Parathyroid adenoma (tissue), 2 donors: ENCODE measurements around the gene LHFPL4.

Experiments
- H2AFZ ChIP-seq: fragments of 300-600 bp; sonication (generic); one replicate; pipeline ENCODE4 v1.7.0; 2017; ENCODE audit warnings: antibody characterized with exemption, mild to moderate bottlenecking
- H3K27ac ChIP-seq: fragments of 300-600 bp; sonication (generic); one replicate; pipeline ENCODE4 v1.7.0; 2017
- H3K27me3 ChIP-seq: fragments of 300-600 bp; sonication (generic); one replicate; pipeline ENCODE4 v1.7.0; 2017; ENCODE audit warnings: low read length; ENCODE audit not compliant: control insufficient read depth, insufficient read depth
- H3K36me3 ChIP-seq: fragments of 300-600 bp; sonication (generic); one replicate; pipeline ENCODE4 v1.7.0; 2017; ENCODE audit warnings: low read length; ENCODE audit not compliant: control insufficient read depth, insufficient read depth
- H3K4me1 ChIP-seq: fragments of 300-600 bp; sonication (generic); one replicate; pipeline ENCODE4 v1.7.0; 2017; ENCODE audit warnings: control low read depth
- H3K4me2 ChIP-seq: fragments of 300-600 bp; sonication (generic); one replicate; pipeline ENCODE4 v1.7.0; 2017; ENCODE audit warnings: low read length
- H3K4me3 ChIP-seq: fragments of 300-600 bp; sonication (generic); one replicate; pipeline ENCODE4 v1.7.0; 2017; ENCODE audit warnings: low read depth, low read length
- H3K79me2 ChIP-seq: fragments of 300-600 bp; sonication (generic); one replicate; pipeline ENCODE4 v1.7.0; 2017; ENCODE audit warnings: control low read depth
- H3K9ac ChIP-seq: fragments of 300-600 bp; sonication (generic); one replicate; pipeline ENCODE4 v1.7.0; 2017; ENCODE audit warnings: mild to moderate bottlenecking
- H3K9me3 ChIP-seq: fragments of 300-600 bp; sonication (generic); one replicate; pipeline ENCODE4 v1.7.0; 2017; ENCODE audit warnings: low read length; ENCODE audit not compliant: control insufficient read depth
- TF ChIP-seq, protein P1 (sequence below): fragments of 300-600 bp; sonication (generic); IDR thresholded peaks from one replicate; pipeline ENCODE4 v1.7.0; 2017; ENCODE audit warnings: antibody characterized with exemption, mild to moderate bottlenecking
- donor health status: primary hyperparathyroidism.

The LHFPL4 gene

GRCh38 chr3:9503283-9503682, 50.3 kb downstream of the LHFPL4 start:
- TF ChIP-seq, protein P1, sequence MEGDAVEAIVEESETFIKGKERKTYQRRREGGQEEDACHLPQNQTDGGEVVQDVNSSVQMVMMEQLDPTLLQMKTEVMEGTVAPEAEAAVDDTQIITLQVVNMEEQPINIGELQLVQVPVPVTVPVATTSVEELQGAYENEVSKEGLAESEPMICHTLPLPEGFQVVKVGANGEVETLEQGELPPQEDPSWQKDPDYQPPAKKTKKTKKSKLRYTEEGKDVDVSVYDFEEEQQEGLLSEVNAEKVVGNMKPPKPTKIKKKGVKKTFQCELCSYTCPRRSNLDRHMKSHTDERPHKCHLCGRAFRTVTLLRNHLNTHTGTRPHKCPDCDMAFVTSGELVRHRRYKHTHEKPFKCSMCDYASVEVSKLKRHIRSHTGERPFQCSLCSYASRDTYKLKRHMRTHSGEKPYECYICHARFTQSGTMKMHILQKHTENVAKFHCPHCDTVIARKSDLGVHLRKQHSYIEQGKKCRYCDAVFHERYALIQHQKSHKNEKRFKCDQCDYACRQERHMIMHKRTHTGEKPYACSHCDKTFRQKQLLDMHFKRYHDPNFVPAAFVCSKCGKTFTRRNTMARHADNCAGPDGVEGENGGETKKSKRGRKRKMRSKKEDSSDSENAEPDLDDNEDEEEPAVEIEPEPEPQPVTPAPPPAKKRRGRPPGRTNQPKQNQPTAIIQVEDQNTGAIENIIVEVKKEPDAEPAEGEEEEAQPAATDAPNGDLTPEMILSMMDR: peak; percentile 93
- Histone ChIP-seq H3K36me3 (no peaks in the 10 kb centered on the region), H3K27ac (no peak overlapping the region), H3K9ac (no peak overlapping the region), H3K9me3 (no peaks in the 10 kb centered on the region), H3K27me3 (no peaks in the 10 kb centered on the region), H3K4me1 (peaks cover 3% of the 10 kb centered on the region), H2AFZ (no peak overlapping the region), H3K4me2 (no peak overlapping the region), H3K4me3 (no peak overlapping the region), H3K79me2 (peaks cover 2% of the 10 kb centered on the region)

DNA sequence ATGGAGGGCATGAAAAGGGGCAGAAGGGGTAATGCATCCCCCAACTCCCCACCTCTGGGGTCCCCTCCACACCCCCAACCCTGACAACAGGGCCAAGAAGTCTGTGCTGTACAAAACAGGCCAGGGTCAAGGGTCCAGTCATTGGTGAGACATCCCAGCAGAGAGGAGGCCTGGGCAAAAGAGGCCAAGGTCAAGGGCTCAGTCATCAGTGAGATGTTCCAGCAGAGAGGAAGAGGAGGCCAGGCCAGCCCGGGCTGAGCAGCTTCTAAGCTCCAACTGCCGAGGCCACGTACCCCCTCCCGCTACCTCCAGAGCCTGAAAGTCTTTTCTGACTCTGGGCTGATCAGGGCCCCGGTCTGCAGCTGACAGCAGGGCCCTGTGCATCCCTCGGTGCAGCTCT, 52.4 kb downstream of the LHFPL4 start:
- Histone ChIP-seq H3K79me2 (peaks cover 2% of the 10 kb centered on the region), H3K9ac (no peak overlapping the region), H3K27ac (no peak overlapping the region), H3K9me3 (no peaks in the 10 kb centered on the region), H3K27me3 (no peaks in the 10 kb centered on the region), H3K4me3 (no peak overlapping the region), H3K4me1 (no peaks in the 10 kb centered on the region), H3K4me2 (no peak overlapping the region), H2AFZ (no peak overlapping the region), H3K36me3 (no peaks in the 10 kb centered on the region)
- TF ChIP-seq, protein P1: no peak

GRCh38 chr3:9500108-9501050, 53.2 kb downstream of the LHFPL4 start:
- no peak overlapping the region for H3K9ac ChIP-seq
- H3K36me3 ChIP-seq: no peaks in the 10 kb centered on the region
- peaks cover 2% of the 10 kb centered on the region for H3K79me2 ChIP-seq
- H3K4me1 ChIP-seq: no peaks in the 10 kb centered on the region
- TF ChIP-seq, protein P1: peak; percentile 55
- H3K9me3 ChIP-seq: no peaks in the 10 kb centered on the region
- no peak overlapping the region for H3K27ac ChIP-seq
- H2AFZ ChIP-seq: no peak overlapping the region
- no peak overlapping the region for H3K4me3 ChIP-seq
- H3K27me3 ChIP-seq: no peaks in the 10 kb centered on the region
- H3K4me2 ChIP-seq: no peak overlapping the region

DNA sequence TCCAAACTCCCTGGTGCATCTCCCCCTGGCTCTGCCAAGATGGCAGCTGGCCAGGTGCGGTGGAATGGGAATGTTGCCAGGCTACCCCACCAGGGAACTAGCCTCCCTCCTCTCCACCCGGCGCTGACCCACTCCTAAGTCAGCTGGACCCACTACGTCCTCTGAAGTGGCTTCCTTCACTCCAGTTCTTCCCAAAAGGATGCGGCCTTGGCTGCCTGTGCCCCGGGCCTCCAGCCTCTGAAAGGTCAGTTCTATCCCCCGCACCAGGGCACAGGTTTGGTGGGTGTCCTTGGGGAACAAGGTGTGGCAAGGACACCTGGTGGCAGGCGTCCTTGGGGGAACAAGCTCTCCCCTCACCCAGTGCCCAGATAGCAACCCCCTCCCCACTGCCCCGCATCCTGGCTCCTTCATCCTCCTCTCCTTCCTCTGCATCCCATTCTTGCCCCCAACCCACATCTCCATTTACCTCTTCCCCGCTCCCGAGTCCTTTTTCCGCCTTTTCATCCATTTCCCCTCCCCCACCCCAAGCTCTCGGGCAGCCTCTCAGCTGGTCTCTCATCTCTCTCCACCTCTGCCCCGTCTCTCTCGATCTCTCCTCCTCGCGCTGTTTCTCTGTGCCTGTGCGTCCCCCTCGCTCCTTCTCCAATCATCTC, 54.0 kb downstream of the LHFPL4 start:
- no peaks in the 10 kb centered on the region for H3K27me3 ChIP-seq
- H3K79me2 ChIP-seq: peaks cover 2% of the 10 kb centered on the region
- H3K36me3 ChIP-seq: no peaks in the 10 kb centered on the region
- TF ChIP-seq, protein P1: no peak
- no peak overlapping the region for H3K9ac ChIP-seq
- H3K9me3 ChIP-seq: no peaks in the 10 kb centered on the region
- H3K27ac ChIP-seq: no peak overlapping the region
- no peak overlapping the region for H2AFZ ChIP-seq
- no peak overlapping the region for H3K4me2 ChIP-seq
- H3K4me3 ChIP-seq: no peak overlapping the region
- no peaks in the 10 kb centered on the region for H3K4me1 ChIP-seq
